GM19193 (cell line): ENCODE data around the gene SETMAR.

ENCODE experiments used
- POLR2A ChIP-seq: IDR thresholded peaks from 4 replicates; pipeline ENCODE4 v1.6.1; 2011; ENCODE audit not compliant: insufficient read depth, insufficient read length; ENCODE audit errors: extremely low read depth

SETMAR gene

DNA sequence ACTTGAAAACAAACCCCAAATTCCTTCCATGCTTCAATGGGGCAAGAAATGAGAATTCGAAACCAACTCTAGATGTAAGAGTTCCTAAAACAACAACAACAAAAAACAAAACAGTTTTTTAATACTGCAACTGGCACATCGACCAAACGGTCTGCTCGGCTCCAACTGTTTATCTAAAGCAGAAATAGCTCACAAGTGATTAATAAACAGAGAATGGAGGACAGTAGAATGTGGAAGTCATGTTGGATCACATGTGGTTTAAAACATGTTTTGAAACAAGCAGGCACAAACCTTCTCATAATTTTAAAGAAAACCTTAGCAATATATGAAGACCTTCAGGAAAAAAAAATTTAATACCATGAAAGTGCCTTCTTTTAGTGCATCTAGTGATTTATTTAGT lies 55.1 kb downstream of the SETMAR start:
- no peak for TF ChIP-seq POLR2A

DNA sequence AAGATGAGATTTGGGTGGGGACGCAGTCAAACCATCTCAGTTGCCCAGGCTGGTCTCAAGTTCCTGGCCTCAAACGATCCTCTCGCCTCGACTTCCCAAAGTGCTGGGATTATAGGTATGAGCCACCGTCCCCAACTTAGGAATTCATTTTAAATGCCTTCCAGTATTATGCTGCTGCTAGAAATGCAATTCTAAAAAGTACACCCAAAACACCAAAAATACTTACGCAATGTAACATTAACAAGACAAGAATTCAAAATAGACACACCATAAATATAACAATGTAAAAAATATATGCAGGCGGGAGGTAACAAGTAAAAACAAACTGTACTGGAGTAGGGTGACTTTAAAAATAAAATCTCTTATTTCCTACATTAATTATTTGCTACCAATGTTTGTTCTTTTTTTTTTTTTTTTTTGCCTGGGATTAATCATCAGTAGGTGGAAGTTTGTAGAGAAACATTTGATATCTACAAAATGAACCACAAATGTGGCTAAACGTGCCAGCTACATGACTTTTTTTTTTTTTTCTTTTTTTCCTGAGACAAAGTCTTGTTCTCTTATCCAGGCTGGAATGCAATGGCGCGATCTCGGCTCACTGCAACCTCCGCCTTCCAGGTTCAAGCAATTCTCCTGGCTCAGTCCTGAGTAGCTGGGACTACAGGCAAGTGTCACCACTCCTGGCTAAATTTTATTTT lies 56.8 kb downstream of the SETMAR start:
- TF ChIP-seq POLR2A = no peak

DNA sequence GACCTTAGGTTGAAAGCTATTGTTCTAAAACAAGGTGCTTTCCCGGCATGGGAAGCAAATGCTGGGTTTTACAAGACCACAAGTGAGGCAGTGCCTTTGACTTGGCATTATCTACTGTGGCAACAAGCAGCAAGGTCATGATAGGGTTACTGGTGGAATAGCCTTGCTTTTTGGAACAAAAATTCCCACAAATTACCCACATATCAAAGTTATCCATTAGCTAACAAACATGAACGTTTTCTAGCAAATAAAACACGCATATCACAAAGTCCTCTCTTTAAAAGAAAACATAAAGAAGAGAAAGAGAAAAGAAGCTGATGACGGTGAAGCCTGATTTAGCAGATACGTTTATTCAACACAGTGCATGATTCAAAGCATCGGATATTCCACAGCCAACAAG lies 57.6 kb downstream of the SETMAR start:
- no peak for TF ChIP-seq POLR2A

DNA sequence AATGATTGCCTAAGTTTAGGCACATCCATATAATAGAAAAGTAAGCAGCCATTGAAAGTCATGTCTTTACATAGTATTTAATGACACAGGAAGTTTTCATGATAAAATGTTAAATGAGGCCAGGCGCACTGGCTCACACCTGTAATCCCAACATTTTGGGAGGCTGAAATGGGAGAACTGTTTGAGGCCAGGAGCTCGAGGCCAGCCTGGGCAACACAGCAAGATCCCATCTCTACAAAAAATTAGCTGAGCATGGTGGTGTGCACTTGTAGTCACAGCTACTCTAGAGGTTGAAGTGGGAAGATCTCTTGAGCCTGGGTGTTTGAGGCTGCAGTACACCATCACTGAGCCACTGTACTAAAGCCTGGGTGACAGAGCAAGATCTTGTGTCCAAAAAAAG lies 59.4 kb downstream of the SETMAR start:
- no peak for TF ChIP-seq POLR2A
